Measurements from ENCODE around the gene PRCD.
"Not testable (repeated sequence)": the region's sequence is repeated elsewhere in the genome, so short reads cannot be mapped to it uniquely, and the experiment has no call there.

Gene PRCD

DNA sequence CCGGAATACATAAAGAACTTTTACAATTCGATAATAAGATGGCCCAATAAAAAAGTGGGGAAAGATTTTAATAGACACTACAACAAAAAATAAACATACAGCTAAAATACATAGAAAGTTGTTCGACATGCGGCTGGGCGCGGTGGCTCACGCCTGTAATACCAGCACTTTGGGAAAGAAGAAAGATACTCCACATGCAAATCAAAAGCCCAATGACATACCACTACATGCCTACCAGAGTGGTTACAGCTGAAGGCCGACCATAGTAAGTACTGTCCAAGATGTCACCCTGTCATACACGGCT, 9.3 kb downstream of the PRCD start:
- DNase-seq = no peak
- in situ Hi-C loops (cut with MboI; ENCODE audit: low pct_unique_long_range_greater_than_20kb, low sequenced_read_pairs) = no loop called here

DNA sequence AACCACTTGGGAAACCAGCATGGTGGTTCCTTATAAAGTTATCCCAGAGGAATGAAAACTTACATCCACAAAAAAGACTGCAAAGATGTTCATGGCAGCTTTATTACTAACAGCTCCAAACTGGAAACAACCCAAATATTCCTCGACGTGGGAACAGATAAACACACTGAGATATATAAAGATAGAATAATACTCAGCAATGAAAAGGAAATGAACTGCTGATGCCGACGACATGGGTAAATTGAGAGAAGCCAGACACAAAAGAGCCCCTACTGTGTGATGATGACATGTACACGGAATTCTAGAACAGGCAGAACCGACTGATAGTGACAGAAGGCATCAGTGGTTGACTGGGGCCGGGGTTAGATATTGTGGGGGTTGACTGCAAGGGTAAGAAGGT, 9.7 kb downstream of the PRCD start:
- in situ Hi-C loops (cut with MboI; ENCODE audit: low pct_unique_long_range_greater_than_20kb, low sequenced_read_pairs) = no loop called here

DNA sequence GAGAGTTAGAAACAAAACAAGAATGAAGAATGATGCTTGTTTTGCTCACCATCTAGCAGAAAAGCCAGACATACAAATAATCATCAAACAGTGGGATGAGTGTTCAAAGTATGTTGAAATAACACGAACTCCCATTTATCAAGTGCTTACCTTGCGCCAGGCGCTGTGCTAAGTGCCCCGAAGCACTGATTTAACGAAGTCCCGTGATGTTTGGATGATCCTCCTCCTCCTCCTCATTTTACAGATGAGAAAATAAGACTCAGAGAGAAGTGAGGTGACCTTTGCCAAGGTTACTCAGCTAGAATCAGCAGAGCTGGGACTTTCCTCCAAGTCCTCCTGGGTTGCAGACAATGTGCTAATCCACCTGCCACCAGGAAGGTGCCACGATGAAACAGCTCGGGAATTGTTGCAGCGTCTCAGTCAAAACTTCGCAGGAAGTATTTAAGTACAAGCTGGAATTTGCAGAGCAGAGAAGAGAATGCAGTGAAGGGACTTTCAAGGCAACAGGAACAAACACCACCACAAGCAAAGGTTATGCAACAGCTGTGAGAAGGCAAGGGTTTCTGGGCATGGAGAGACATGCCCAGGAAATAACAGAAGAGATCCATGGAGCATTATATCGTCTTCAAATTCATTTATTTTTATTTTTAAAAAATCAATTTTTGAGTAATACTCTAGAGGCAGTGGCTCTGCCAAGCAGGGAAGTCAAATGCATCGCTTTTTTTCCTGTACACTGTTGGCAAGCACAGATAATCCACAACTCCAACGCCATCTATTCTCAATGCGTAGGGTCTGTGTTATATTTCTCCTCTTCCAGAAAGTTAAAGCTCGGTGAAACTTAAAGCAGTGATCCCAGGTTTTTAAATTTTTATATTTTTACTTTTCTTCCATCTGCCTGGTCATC, 11.1 kb downstream of the PRCD start:
- in situ Hi-C loops (cut with MboI; ENCODE audit: low pct_unique_long_range_greater_than_20kb, low sequenced_read_pairs) = no loop called here
- peak; percentile 84 for DNase-seq

More for the DNA sequence above, 9.7 kb downstream of the PRCD start:
- no peak for DNase-seq

DNA sequence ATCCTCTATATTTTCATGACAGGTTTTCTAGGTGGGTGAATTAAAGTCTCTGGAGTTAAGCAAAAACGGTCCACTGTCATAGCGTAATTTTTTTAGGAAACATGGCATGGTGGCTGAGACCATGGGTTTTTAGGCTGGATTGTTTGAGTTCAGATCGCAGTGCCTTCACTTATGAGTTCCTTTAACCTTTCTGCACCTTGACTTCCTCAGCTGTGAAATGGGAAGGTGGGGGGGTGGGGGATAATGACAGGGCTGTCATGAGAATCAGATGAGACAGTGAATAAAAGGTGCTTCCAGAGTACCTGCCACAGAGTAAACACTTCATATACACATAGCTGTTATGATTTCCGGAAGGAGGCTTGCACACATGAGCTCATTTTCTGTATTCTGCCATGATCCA, 11.8 kb downstream of the PRCD start:
- in situ Hi-C loops (cut with MboI; ENCODE audit: low pct_unique_long_range_greater_than_20kb, low sequenced_read_pairs) = no loop called here
- no peak for DNase-seq

DNA sequence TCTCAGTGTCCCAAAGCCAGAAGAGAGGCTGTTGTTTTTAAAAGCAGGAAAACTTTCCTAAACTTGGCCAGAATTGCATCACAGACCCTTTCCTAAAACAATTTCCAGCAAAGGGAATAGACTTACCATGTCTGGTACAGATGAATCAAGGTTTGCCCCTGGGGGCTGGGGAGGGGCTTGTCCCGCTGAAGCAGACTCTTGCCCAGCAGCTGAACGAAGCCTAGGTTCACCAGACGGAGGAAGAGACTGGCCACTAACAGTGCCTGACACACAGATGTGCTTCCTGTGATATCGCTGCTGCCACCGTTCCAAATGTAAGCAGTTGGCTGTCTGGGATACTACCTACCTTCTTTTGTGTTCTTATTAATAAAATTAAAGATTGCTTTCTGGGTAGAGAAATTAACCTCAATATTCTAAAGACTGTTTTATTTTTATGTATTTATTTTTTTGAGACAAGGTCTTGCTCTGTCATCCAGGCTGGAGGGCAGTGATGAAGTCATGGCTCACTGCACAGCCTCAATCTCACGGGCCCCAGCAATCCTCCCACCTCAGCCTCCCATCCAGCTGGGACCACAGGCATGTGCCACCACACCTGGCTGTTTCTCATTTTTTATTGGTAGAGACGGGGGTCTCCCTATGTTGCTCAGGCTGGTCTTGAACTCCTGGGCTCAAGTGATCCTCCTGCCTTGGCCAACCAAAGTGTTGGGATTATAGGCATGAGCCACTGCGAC, 13.5 kb downstream of the PRCD start:
- in situ Hi-C loops (cut with MboI; ENCODE audit: low pct_unique_long_range_greater_than_20kb, low sequenced_read_pairs) = no loop called here
- peak; percentile 63 for DNase-seq

DNA sequence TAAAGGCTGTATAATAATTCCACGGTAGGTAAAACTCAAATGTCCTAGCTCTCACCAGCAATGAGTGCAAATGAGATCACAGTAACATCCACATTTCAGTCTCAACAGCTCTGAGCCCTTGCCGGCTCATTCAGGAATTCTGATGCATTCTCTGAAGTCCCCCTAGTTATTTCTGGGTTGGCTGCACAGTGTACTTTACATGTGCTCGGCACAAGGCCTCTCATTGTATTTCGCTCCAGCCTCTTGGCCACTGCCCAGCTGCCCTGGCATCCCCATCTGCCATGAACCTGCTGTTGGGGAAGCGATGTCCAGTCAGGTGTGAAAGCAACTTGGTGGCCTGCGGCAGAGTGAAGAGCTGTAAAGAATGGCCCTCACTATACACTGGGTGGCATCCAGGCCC, 14.3 kb downstream of the PRCD start:
- no peak for DNase-seq
- in situ Hi-C loops (cut with MboI; ENCODE audit: low pct_unique_long_range_greater_than_20kb, low sequenced_read_pairs) = no loop called here

DNA sequence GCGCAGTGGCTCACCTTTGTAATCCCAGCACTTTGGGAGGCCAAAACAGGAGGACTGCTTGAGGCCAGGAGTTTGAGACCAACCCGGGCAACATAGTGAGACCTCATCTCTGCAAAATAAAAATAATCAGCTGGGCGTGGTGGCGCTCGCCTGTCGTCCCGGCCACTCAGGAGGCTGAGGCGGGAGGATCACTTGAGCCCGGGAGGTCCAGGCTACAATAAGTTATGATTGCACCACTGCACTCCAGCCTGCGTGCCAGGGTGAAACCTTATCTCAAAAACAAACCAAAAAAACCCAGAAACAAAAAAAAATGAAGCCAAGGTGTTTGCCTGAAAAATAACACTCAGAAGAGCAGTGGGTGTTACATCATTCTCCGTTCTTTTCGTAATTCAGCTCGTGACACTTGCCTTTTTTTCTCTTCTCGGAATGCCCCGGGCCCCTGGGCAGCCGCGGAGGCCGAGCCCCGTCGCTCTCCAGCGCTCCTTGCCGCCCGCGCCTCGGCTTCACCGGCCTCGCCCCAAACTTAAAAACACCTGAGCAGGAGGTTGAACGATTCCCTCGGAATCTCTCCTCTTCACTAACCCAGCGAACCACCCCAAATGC, 17.0 kb downstream of the PRCD start:
- DNase-seq = peak; percentile 61
- in situ Hi-C loops (cut with MboI; ENCODE audit: low pct_unique_long_range_greater_than_20kb, low sequenced_read_pairs) = no loop called here

DNA sequence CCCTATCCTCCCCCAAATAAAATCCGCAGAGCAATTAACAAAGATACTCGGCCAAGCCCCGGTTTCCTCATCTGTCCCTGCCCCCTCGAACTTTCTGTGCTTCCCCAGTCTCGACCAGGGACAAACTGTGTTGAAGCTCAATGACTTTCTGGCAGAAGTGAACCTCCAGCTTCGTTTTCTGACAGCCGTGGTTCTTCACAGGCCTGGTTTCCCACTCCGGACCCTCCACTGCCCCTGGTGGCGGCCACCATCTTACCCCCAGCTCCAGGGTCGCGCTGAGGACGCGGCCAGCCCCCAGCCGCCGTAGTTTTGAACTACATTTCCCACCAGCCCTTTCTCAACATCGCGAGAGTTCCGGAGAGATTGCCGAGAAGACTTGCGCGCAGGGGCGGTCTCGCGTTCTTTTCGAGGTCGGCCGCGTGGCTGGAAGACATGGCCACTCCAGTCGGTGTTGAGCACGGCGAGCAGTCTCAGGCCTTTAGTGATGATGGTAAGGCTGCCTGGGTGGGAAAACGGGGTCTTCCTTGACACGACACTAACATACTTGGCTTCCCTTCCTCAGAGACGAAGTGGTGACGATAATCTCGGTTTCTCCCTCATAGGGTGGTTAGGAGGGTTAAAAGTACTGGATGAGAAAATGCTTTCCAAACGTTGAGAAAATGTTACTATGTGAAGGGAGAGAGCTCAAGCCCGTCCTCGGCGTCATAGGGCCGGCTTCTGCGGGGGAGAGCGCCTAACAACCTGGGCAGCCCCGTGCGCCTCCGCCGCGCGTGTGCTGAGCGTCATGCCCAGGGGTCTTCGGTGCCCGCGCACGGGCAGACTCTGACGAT, 17.7 kb downstream of the PRCD start:
- peak; percentile 98 for DNase-seq
- in situ Hi-C loops (cut with MboI; ENCODE audit: low pct_unique_long_range_greater_than_20kb, low sequenced_read_pairs) = no loop called here

DNA sequence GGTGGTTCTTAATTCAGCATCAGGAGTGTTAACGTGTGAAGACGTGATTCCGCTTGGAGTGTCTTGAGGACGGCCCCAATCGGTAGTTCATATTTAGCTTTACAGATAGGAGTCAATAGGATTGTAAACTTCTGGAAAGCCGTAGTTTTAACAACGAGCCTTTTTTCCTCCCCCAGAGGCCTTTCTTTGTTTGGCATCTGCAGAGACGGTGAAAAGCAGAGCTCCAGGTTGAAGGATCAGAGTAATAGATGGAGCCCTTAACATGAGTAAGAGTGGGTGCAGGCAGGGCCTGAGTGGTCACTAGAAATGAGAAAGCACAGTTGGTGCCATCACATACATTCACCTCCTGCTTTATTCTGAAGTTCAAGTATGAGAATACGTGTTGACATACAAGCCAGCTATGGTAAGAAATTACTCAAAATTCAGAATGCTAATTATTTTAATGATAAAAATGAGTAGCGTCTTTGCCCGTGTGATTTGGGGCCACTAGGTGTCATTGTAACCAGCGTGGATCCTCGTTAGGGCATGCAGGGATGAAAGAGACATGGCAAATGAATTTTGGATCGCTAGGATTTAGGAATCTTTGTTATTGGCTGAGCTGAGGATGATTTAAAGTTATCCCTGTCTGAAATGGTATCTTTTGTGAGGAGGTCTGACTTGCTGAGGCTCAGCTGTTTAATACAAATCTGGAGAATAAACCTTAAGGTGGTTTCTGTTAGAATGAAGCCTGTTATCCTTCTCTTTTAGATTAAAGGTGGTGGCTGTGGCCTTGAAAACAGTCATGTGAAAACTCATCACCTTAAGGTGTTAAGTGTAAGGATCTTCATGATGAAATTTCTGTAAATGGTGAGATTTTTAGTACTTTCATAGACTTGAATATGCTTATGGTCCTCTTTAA, 18.6 kb downstream of the PRCD start:
- in situ Hi-C loops (cut with MboI; ENCODE audit: low pct_unique_long_range_greater_than_20kb, low sequenced_read_pairs) = no loop called here

DNA sequence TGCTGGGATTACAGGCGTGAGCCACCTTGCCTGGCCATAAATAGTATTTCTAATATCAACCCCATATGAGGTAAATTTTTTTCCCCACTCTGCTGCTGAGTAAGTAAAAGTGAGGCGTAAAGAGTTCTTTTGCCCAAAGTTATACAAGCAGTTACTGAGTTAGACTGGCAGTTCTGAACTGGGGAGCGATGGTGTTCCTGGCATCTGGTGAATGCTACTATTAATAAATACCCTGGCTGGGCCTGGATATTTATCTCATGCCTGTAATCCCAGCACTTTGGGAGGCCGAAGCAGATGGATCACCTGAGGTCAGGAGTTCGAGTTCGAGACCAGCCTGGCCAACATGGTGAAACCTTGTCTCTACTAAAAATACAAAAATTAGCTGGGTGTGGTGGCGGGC, 19.6 kb downstream of the PRCD start:
- in situ Hi-C loops (cut with MboI; ENCODE audit: low pct_unique_long_range_greater_than_20kb, low sequenced_read_pairs); DNase-seq: not testable (repeated sequence)

More for the DNA sequence above, 18.6 kb downstream of the PRCD start:
- DNase-seq = peak; percentile 48

DNA sequence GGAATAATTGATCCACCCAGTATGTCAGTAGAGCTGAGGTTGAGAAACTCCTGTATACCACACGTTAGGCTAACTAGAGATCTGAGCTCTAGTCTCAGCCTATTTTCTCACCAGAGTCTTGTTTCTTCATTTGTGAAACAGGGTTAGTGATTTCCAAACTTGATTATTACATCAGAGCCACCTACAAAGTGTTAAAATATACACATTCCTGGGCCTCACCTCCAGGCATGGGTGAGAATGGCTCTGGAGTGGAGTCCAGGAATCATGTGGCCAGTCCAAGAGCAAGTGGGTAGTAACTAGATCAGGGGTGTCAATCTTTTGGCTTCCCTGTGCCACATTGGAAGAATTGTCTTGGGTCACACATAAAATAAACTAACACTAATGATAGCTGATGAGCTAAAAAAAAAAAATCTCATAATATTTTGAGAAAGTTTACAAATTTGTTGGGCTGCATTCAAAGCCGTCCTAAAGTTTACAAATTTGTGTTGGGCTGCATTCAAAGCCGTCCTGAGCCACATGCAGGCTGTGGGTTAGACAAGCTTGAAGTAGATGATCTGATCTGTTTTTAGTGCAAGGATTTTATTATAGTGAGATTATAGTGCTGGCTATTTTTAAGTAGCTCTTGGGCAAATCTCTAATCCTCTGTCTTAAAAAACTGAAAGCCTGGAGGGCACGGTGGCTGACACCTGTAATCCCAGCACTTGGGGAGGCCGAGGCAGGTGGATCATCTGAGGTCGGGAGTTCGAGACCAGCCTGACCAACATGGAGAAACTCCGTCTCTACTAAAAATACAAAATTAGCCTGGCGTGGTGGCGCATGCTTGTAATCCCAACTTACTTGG, 20.4 kb downstream of the PRCD start:
- in situ Hi-C loops (cut with MboI; ENCODE audit: low pct_unique_long_range_greater_than_20kb, low sequenced_read_pairs) = no loop called here
- no peak for DNase-seq

DNA sequence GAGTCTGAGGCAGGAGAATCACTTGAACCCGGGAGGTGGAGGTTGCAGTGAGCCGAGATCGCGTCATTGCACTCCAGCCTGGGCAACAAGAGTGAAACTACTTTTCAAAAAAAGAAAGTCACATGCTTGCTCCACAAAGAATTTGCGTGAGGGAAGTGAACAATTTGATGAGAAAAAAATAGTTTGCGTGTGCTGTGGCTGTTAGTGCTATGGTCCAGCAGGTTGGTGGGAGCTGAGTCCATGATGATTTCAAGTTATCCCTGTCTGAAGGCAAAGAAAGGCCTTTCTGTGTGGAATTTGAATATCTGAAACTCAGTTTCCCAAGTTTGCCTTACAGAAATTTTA, 21.0 kb downstream of the PRCD start:
- DNase-seq = no peak
- in situ Hi-C loops (cut with MboI; ENCODE audit: low pct_unique_long_range_greater_than_20kb, low sequenced_read_pairs) = no loop called here

DNA sequence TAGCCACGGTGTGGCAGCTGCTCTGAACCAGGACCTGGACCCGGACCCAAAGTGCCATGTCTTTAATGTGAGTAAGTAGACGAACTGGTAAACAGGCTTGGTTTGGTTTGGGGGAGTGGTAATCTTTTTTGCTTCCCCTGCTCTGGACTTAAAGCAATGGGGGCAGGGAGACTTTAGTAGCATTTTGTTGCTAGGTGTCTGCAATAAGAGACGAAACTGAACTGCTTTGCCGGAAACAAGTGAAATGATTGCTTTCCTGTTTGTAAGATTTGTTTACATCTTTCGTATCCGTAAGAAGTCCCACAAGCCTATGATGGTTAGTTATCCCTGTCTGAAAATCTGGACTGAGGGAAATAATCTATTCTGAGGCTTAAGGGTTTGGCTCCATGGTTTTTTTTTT, 21.5 kb downstream of the PRCD start:
- no peak for DNase-seq
- in situ Hi-C loops (cut with MboI; ENCODE audit: low pct_unique_long_range_greater_than_20kb, low sequenced_read_pairs) = no loop called here

DNA sequence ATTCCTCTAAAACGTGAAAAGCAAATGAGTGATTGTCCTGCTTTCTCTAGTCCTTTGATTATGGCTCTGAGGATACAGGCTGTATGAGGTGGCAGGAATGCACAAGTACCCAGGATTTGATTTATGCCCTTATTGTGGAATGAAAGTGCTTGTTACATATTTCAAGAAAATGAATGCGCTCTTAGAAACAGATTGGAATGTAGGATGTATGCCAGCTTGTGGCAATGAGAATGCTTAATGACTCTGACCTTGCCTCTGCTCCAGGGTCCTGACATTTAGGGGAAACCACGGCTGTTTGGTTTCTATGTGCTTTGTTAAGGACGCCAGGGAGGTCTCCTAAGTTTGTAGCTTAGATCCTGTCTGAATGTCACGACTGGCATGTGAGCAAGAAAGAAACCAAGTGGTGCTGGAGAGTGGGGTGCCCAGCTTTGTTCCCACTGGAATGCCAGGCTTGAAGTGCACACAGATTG, 22.0 kb downstream of the PRCD start:
- DNase-seq = no peak
- in situ Hi-C loops (cut with MboI; ENCODE audit: low pct_unique_long_range_greater_than_20kb, low sequenced_read_pairs) = no loop called here

DNA sequence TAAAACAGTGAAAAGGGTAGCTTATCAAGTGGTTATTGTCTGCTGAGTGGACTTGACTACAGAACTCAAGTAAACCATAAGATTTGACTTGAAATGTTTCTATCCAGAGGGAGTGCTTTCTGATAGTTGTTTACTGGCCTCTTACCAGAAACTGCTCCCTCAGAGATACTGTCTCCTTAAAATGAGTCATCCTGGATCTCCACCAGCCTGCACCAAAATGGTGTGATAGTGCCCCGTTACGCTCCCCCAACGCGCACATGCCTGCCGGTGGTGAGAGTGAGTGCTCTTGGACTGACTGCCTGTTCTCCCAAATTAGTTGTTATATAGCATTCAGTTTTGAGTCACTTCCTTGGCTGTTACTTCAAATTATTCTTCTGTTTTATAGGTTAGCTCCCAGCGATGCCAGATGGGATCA, 22.9 kb downstream of the PRCD start:
- no peak for DNase-seq

DNA sequence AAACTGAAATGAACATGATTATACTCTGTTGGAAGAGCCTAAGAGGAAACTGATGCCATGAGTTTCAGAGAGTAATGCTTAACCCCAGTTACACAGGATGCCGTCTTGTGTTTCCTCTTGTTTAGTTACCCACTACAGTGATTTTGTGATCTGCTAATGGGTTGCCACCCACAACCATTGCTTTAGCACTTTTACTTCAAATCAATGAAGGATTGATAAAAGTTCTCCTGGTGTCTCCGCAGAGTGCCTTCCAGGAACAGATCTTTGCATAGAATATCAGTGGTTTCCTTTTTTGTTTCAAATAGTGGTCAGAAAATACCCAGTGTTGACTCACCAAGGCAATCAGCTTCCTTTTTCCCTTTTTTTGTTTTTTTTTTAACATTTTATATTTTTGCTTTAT, 23.5 kb downstream of the PRCD start:
- in situ Hi-C loops (cut with MboI; ENCODE audit: low pct_unique_long_range_greater_than_20kb, low sequenced_read_pairs); DNase-seq: not testable (repeated sequence)

More for the DNA sequence above, 22.9 kb downstream of the PRCD start:
- in situ Hi-C loops (cut with MboI; ENCODE audit: low pct_unique_long_range_greater_than_20kb, low sequenced_read_pairs) = no loop called here

DNA sequence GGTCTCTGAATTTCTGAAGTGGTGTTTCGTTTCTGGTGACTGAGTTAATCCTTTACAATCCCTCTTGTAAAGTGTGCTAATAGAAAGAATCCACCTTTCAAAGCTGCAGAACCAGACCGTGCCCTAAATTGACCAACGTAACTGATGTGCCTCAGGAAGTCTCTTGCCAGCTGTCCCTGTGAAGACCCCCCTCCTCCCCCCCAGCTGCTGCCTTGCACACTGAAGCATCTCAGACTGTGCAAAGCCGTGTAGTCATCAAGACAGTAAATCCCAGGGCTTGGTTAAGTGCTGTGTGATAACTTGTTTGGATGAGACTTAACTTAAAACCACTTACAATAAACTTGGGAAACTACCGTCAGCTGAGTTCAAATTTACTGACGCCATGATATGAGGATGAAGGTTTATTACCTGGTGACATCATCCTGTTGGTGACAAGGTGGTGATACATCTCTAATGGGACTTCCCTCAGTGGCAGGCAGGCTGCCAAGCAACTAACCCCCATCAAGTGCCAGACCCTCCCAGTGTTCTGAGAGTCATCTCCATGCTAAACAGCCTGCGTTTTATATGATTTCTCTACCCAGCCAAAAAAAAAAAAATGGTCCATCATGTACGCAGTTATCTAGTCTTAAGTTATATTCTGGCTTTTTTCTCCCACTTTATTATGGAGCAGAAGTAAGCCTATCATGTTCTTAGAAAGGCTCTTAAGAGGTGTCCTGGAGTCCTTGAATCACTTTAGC, 25.3 kb downstream of the PRCD start:
- in situ Hi-C loops (cut with MboI; ENCODE audit: low pct_unique_long_range_greater_than_20kb, low sequenced_read_pairs) = not testable (repeated sequence)
- DNase-seq = peak; percentile 37

All from KBM-7 (cell line).